Brain microvascular endothelial cell (primary cell): ENCODE data around the gene PNKD.

Experiments used
- DNase-seq: peaks from one replicate; pipeline ENCODE4 v3.0.0-alpha.2; 2020
- H3K27ac ChIP-seq: fragments of 250-450 bp; sonication (Bioruptor Pico); 2 replicates; pipeline ENCODE4 v1.5.1; 2020; ENCODE audit warnings: mild to moderate bottlenecking, moderate library complexity
- H3K27me3 ChIP-seq: fragments of 250-450 bp; sonication (Bioruptor Pico); replicated peaks from 2 replicates; pipeline ENCODE4 v1.5.1; 2020; ENCODE audit warnings: mild to moderate bottlenecking
- H3K36me3 ChIP-seq: fragments of 250-450 bp; sonication (Bioruptor Pico); replicated peaks from 2 replicates; pipeline ENCODE4 v1.5.1; 2020; ENCODE audit warnings: mild to moderate bottlenecking
- H3K4me3 ChIP-seq: 2 replicates; pipeline ENCODE4 v1.5.1; 2011; ENCODE audit warnings: low read depth, mild to moderate bottlenecking, control low read depth, low read length, moderate library complexity
- in situ Hi-C: cut with HindIII; loops from 2 replicates; pipeline ENCODE4 v1.10.0; 2017; ENCODE audit warnings: low sequenced_read_pairs, low pct_ligation_motif_present
- TF ChIP-seq, protein P1 (sequence below): IDR thresholded peaks from 2 replicates; pipeline ENCODE4 v1.5.1; 2011; ENCODE audit warnings: low read depth, mild to moderate bottlenecking, moderate library complexity, low read length, control low read depth, inconsistent platforms; ENCODE audit errors: missing control alignments

PNKD gene

DNA sequence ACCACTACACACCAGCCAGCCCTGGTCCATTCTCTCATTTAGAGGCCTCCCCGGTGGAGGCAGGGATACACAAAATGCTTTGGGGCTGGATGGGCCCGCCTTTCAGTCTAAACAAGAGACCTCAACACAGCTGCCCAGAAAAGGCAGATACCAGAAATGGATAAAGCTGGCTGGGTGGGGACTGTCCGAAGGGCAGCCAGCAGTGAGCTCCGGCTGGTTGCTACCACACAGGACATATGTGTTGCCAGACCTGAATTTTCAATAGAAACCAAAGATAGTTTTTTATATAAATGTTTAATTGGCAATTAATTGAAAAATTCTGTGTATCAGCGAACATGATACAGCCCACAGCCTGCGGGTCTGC lies 8.1 kb upstream of the PNKD start:
- Histone ChIP-seq H3K27me3 (no peaks in the 10 kb centered on the region), H3K4me3 (no peak overlapping the region), H3K27ac (no peak overlapping the region), H3K36me3 (peaks cover 27% of the 10 kb centered on the region)
- in situ Hi-C loops: no loop called here
- DNase-seq: no peak
- TF ChIP-seq, protein P1, sequence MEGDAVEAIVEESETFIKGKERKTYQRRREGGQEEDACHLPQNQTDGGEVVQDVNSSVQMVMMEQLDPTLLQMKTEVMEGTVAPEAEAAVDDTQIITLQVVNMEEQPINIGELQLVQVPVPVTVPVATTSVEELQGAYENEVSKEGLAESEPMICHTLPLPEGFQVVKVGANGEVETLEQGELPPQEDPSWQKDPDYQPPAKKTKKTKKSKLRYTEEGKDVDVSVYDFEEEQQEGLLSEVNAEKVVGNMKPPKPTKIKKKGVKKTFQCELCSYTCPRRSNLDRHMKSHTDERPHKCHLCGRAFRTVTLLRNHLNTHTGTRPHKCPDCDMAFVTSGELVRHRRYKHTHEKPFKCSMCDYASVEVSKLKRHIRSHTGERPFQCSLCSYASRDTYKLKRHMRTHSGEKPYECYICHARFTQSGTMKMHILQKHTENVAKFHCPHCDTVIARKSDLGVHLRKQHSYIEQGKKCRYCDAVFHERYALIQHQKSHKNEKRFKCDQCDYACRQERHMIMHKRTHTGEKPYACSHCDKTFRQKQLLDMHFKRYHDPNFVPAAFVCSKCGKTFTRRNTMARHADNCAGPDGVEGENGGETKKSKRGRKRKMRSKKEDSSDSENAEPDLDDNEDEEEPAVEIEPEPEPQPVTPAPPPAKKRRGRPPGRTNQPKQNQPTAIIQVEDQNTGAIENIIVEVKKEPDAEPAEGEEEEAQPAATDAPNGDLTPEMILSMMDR: no peak

DNA sequence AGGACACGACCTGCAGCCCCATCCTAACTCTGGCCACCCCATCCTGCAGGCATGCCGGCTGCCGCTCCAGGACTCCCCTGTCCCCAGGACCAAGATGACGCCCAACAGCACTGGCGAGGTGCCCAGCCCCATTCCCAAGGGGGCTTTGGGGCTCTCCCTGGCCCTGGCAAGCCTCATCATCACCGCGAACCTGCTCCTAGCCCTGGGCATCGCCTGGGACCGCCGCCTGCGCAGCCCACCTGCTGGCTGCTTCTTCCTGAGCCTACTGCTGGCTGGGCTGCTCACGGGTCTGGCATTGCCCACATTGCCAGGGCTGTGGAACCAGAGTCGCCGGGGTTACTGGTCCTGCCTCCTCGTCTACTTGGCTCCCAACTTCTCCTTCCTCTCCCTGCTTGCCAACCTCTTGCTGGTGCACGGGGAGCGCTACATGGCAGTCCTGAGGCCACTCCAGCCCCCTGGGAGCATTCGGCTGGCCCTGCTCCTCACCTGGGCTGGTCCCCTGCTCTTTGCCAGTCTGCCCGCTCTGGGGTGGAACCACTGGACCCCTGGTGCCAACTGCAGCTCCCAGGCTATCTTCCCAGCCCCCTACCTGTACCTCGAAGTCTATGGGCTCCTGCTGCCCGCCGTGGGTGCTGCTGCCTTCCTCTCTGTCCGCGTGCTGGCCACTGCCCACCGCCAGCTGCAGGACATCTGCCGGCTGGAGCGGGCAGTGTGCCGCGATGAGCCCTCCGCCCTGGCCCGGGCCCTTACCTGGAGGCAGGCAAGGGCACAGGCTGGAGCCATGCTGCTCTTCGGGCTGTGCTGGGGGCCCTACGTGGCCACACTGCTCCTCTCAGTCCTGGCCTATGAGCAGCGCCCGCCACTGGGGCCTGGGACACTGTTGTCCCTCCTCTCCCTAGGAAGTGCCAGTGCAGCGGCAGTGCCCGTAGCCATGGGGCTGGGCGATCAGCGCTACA lies 7.4 kb upstream of the PNKD start:
- no peaks in the 10 kb centered on the region for H3K27me3 ChIP-seq
- peaks cover 31% of the 10 kb centered on the region for H3K36me3 ChIP-seq
- TF ChIP-seq, protein P1: no peak
- no peak overlapping the region for H3K4me3 ChIP-seq
- DNase-seq: no peak
- H3K27ac ChIP-seq: no peak overlapping the region
- in situ Hi-C loops: no loop called here

DNA sequence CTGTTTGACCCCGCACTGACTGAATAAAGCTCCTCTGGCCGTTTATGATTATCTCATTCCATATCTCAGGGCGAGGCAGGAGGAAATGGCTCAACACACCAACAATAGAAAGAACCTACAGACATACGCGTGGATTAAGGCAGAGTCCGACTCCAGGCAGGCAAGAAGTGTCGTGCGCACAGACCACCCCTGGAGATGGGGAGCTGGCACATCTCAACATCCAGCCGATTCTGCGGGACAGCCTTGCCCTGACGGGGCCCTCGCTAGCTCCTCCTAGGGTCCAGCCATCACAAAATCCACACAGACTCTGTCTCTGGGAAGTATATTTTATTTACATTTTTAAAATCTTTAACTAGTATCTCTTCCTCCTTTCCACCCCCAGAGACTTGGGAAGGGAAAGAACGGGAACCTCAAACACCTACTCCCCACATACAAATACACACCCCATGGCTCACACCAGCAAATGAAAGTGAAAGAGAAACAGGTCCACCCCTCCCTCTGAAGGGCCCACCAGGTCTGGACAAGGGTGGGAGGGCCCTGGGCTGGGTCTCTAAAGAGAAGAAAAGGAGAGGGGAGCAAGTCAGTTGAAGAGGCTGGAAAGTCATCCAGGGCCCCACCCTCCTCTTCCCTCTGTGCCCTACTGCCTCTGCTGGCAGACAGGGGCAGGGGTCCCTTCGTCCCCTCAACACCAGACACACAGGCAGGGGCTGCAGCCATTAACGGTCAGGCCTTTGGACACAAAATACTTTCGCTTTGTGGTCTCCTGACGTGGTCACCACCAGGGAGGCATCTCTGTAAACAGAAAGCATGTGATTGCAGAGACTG lies 6.3 kb upstream of the PNKD start:
- Histone ChIP-seq H3K27ac (no peak overlapping the region), H3K36me3 (peaks cover 31% of the 10 kb centered on the region), H3K4me3 (no peak overlapping the region), H3K27me3 (no peaks in the 10 kb centered on the region)
- TF ChIP-seq, protein P1: peak; percentile 35
- no peak for DNase-seq
- in situ Hi-C loops: no loop called here

DNA sequence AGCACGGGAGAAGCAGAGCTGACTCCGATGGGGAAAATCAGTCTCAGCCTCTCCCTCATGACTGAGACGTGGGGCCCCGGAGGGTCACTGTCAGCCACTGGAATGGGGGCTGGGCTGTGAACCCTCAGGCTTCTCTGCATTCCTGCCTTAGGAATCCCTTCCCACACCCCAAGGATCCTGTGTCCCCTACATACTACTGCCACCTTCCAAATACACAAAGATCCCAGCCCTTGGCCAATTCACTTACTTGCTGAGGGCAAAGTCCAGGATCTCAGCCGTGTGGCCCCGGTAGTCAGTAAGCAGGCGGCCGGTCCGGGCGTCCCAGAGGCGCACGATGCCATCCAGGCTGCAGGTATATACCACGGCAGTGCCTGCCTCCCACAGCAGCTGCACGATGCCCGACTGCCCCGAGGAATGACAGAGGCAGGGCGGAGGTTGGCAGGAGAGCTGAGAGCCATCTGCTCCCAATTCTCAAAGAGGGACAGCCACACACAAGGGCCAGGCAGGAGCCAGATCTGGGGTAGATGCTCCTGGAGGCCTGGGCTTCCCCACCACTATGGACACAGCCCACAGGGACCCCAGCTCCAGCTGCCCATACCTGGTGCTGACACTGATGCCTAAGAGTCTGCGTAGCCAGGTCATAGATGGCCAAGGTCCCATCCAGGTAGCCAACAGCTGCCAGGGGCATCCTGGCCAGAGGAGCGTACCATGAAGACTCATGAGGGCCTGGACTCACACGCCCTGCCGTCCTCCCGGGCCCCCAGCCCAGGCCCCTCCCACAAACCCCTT lies 5.4 kb upstream of the PNKD start:
- TF ChIP-seq, protein P1: no peak
- Histone ChIP-seq H3K27me3 (no peaks in the 10 kb centered on the region), H3K27ac (no peak overlapping the region), H3K4me3 (no peak overlapping the region), H3K36me3 (peaks cover 31% of the 10 kb centered on the region)
- in situ Hi-C loops: no loop called here
- DNase-seq: no peak

DNA sequence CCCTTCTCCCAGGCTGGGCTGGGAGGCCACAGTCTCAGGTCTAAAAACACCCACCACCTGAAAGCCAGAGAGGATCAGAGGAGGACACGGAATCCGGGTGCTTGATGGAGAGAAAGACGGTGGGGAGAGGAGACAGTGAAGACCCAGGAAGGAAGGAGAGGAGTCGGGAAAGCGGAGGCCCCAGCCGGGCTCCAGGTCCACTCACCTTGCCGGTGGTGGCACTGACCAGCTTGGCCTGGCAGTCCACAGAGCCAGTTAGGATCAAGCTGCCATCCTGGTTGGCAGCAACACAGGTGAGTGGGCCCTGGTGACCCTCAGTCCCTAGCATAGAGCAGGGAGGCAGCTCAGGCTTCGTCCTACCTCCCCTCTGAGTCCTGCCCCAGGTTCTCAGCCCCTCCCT lies 4.7 kb upstream of the PNKD start:
- in situ Hi-C loops: no loop called here
- H3K4me3 ChIP-seq: no peak overlapping the region
- H3K27ac ChIP-seq: no peak overlapping the region
- peaks cover 31% of the 10 kb centered on the region for H3K36me3 ChIP-seq
- TF ChIP-seq, protein P1: no peak
- no peaks in the 10 kb centered on the region for H3K27me3 ChIP-seq
- no peak for DNase-seq
